H1 (cell line): ENCODE data around the gene EIF4E1B. TPM values are rescaled to one million over a fixed set of nuclear protein-coding genes. Genes with fewer than 3 reads are reported as not detected.

Experiments
- CBX5 ChIP-seq: fragments of 300-800, 300-1000 bp; sonication (generic); IDR thresholded peaks from 2 replicates; pipeline ENCODE4 v1.7.1; 2016; ENCODE audit warnings: antibody characterized with exemption, low read length, low read depth
- EP300 ChIP-seq, 2 experiments: IDR thresholded peaks; 1 replicate in 1 of 2; 2 replicates in 1 of 2; pipeline ENCODE4 v1.6.1; 2011 to 2012; ENCODE audit warnings: low read depth in 2 of 2, low read length in 2 of 2, mild to moderate bottlenecking in 2 of 2, borderline replicate concordance in 1 of 2, inconsistent platforms in 1 of 2, moderate library complexity in 1 of 2
- GABPA ChIP-seq: IDR thresholded peaks from 2 replicates; pipeline ENCODE4 v1.6.1; 2011; ENCODE audit warnings: mild to moderate bottlenecking, low read length, moderate library complexity, borderline replicate concordance; ENCODE audit not compliant: insufficient read depth
- HDAC6 ChIP-seq: IDR thresholded peaks from one replicate; pipeline ENCODE4 v1.7.1; 2012; ENCODE audit warnings: low read depth, mild to moderate bottlenecking, inconsistent platforms, low read length, moderate library complexity
- KDM1A ChIP-seq: fragments of 200-600, 300-600 bp; sonication (generic); IDR thresholded peaks from 2 replicates; pipeline ENCODE4 v1.7.1; 2016; ENCODE audit warnings: mild to moderate bottlenecking, low read length, borderline replicate concordance
- SP4 ChIP-seq: IDR thresholded peaks from 2 replicates; pipeline ENCODE4 v1.6.1; 2012; ENCODE audit warnings: low read length, inconsistent platforms
- polyA plus RNA-seq, 7 experiments: library from polyadenylated mRNA; depleted of rRNA in 3 of 7; stranded (reverse) in 5 of 7; unstranded in 2 of 7; fragments of >200 nt in 5 of 7; fragments of 200-250 nt in 2 of 7; gene quantifications; 1 replicate in 5 of 7; 2 replicates in 1 of 7; 4 replicates in 1 of 7; pipeline versions ENCODE4 v1.2.1 to v1.2.3, GENCODE V29; 2011 to 2013; ENCODE audit warnings: missing spikeins in 2 of 7, mixed read lengths in 2 of 7
- total RNA-seq: library from RNA; stranded (reverse); fragmentation: NEBNext Ultra II Directional; extraction: Animal tissue kit (Norgen Biotek cat#: 25700); gene quantifications from 2 replicates; pipeline ENCODE4 v1.2.1, GENCODE V29; 2021
- TF ChIP-seq, protein P1 (sequence below): IDR thresholded peaks from 2 replicates; pipeline ENCODE4 v1.6.1; 2012; ENCODE audit warnings: inconsistent platforms
- TF ChIP-seq, protein P2 (sequence below): IDR thresholded peaks from 2 replicates; pipeline ENCODE4 v1.6.1; 2012; ENCODE audit warnings: inconsistent platforms

Gene EIF4E1B
- total and polyA plus RNA-seq, 2 of the 8 experiments (the other 6 are each of a cell fraction or from before 2014, with no cell fraction given), result 0.97 to 1.3 TPM

DNA sequence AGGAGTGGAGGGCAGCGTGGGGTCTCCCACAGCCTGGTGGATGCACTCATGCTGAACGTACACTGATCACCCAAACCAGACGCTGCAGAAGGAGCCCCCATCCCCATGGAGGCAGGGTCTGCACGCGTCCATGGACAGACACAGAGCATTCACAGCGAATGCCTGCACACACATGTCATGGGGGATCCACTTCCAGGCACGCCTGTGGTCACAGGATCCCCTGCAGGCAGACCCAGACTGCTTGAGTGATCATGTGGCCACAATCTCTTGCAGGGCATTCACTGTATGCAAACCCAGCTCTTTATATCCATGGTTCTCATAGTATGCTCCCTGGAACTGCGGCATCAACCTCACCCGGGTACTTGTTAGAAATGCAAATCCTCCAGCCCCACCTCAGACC, 5.5 kb upstream of the EIF4E1B start (continued):
- TF ChIP-seq KDM1A, result no peak
- TF ChIP-seq HDAC6, result no peak
- no peak for TF ChIP-seq SP4
- TF ChIP-seq, protein P1, sequence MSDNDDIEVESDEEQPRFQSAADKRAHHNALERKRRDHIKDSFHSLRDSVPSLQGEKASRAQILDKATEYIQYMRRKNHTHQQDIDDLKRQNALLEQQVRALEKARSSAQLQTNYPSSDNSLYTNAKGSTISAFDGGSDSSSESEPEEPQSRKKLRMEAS, result no peak
- TF ChIP-seq CBX5, result no peak
- TF ChIP-seq, protein P2, sequence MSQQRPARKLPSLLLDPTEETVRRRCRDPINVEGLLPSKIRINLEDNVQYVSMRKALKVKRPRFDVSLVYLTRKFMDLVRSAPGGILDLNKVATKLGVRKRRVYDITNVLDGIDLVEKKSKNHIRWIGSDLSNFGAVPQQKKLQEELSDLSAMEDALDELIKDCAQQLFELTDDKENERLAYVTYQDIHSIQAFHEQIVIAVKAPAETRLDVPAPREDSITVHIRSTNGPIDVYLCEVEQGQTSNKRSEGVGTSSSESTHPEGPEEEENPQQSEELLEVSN, result no peak
- no peak for TF ChIP-seq GABPA
- TF ChIP-seq EP300 (IDR thresholded peaks at IDR 0.05; ENCODE audit: borderline replicate concordance in 1 of 2, low read depth in 2 of 2, low read length in 2 of 2), result no peak
- TF ChIP-seq, all 59 proteins: peak for 0
